ENCODE measurements around the gene ATF5. TPM values are rescaled to one million over a fixed set of nuclear protein-coding genes. Genes with fewer than 3 reads are reported as not detected.

Gene ATF5
- total RNA-seq, 1 experiment from 2014 or later: 30.7 TPM

- Mint-ChIP-seq H3K4me3 (ENCODE audit: low read depth, unreplicated experiment) (no peak overlapping the region), H3K36me3 (ENCODE audit: insufficient read depth, unreplicated experiment) (peaks cover 37% of the 10 kb centered on the region), H3K4me1 (ENCODE audit: low read depth, unreplicated experiment) (no peaks in the 10 kb centered on the region), H3K27me3 (ENCODE audit: unreplicated experiment) (peaks cover 3% of the 10 kb centered on the region), H3K27ac (ENCODE audit: unreplicated experiment) (no peak overlapping the region), H3K9me3 (ENCODE audit: low read depth, unreplicated experiment) (no peaks in the 10 kb centered on the region)
- TF ChIP-seq, protein P1, sequence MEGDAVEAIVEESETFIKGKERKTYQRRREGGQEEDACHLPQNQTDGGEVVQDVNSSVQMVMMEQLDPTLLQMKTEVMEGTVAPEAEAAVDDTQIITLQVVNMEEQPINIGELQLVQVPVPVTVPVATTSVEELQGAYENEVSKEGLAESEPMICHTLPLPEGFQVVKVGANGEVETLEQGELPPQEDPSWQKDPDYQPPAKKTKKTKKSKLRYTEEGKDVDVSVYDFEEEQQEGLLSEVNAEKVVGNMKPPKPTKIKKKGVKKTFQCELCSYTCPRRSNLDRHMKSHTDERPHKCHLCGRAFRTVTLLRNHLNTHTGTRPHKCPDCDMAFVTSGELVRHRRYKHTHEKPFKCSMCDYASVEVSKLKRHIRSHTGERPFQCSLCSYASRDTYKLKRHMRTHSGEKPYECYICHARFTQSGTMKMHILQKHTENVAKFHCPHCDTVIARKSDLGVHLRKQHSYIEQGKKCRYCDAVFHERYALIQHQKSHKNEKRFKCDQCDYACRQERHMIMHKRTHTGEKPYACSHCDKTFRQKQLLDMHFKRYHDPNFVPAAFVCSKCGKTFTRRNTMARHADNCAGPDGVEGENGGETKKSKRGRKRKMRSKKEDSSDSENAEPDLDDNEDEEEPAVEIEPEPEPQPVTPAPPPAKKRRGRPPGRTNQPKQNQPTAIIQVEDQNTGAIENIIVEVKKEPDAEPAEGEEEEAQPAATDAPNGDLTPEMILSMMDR (IDR thresholded peaks at IDR 0.05; ENCODE audit: unreplicated experiment): no peak
- intact Hi-C loops (cut with micrococcal nuclease; ENCODE audit: unreplicated experiment): no loop called here
- BruUV-seq (replicated peaks): no TSS peak
- DNase-seq: no peak
- CTCF ChIA-PET: no interaction called here
Measured at GRCh38 chr19:49973987-49974386, 45.0 kb downstream of the ATF5 start.

DNA sequence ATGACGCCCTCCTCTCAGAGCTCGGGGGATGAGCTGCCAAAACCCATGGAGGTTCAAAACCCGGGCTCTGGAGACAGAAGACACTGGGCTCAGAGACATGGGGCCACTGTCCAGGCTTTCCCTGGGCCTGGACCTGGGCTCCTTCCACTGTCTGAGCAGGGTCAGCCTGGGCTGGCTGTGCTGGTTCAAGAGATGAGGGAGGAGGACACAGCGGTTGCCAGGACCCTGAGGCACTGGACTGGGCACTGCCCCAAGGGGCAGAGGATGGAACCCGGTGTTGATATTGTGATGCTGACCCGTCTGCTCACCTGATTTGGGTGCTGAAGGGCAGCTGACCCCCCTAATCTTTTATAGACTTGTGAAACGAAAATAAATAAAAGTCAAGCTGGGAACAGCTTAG, 46.0 kb downstream of the ATF5 start:
- H3K4me3 Mint-ChIP-seq (ENCODE audit: low read depth, unreplicated experiment): no peak overlapping the region
- intact Hi-C loops (cut with micrococcal nuclease; ENCODE audit: unreplicated experiment): no loop called here
- CTCF ChIA-PET: no interaction called here

GRCh38 chr19:49976496-49976895, 47.5 kb downstream of the ATF5 start:
- intact Hi-C loops (cut with micrococcal nuclease; ENCODE audit: unreplicated experiment): no loop called here
- no peak overlapping the region for H3K27ac Mint-ChIP-seq (ENCODE audit: unreplicated experiment)
- H3K27me3 Mint-ChIP-seq (ENCODE audit: unreplicated experiment): no peaks in the 10 kb centered on the region
- no peaks in the 10 kb centered on the region for H3K9me3 Mint-ChIP-seq (ENCODE audit: low read depth, unreplicated experiment)
- no TSS peak for BruUV-seq (replicated peaks)
- peaks cover 38% of the 10 kb centered on the region for H3K36me3 Mint-ChIP-seq (ENCODE audit: insufficient read depth, unreplicated experiment)
- TF ChIP-seq, protein P1 (IDR thresholded peaks at IDR 0.05; ENCODE audit: unreplicated experiment): no peak
- H3K4me3 Mint-ChIP-seq (ENCODE audit: low read depth, unreplicated experiment): no peak overlapping the region
- no peaks in the 10 kb centered on the region for H3K4me1 Mint-ChIP-seq (ENCODE audit: low read depth, unreplicated experiment)
- no peak for DNase-seq
- CTCF ChIA-PET: interaction anchor here (0.6 kb wide), 1 partner anchor 424 kb away, joined by 4 read pairs; no protein-coding TSS in a partner anchor

More for the DNA sequence above, 46.0 kb downstream of the ATF5 start:
- Mint-ChIP-seq H3K36me3 (ENCODE audit: insufficient read depth, unreplicated experiment) (peaks cover 37% of the 10 kb centered on the region), H3K27me3 (ENCODE audit: unreplicated experiment) (no peaks in the 10 kb centered on the region), H3K4me1 (ENCODE audit: low read depth, unreplicated experiment) (no peaks in the 10 kb centered on the region), H3K9me3 (ENCODE audit: low read depth, unreplicated experiment) (no peaks in the 10 kb centered on the region), H3K27ac (ENCODE audit: unreplicated experiment) (no peak overlapping the region)
- TF ChIP-seq, protein P1 (IDR thresholded peaks at IDR 0.05; ENCODE audit: unreplicated experiment): no peak
- DNase-seq: no peak
- no TSS peak for BruUV-seq (replicated peaks)

- no peak overlapping the region for H3K27ac Mint-ChIP-seq (ENCODE audit: unreplicated experiment)
- no peak for DNase-seq
- BruUV-seq (replicated peaks): no TSS peak
- intact Hi-C loops (cut with micrococcal nuclease; ENCODE audit: unreplicated experiment): no loop called here
- H3K36me3 Mint-ChIP-seq (ENCODE audit: insufficient read depth, unreplicated experiment): peaks cover 42% of the 10 kb centered on the region
- H3K4me1 Mint-ChIP-seq (ENCODE audit: low read depth, unreplicated experiment): no peaks in the 10 kb centered on the region
- H3K9me3 Mint-ChIP-seq (ENCODE audit: low read depth, unreplicated experiment): no peaks in the 10 kb centered on the region
- no peak overlapping the region for H3K4me3 Mint-ChIP-seq (ENCODE audit: low read depth, unreplicated experiment)
- TF ChIP-seq, protein P1 (IDR thresholded peaks at IDR 0.05; ENCODE audit: unreplicated experiment): no peak
- H3K27me3 Mint-ChIP-seq (ENCODE audit: unreplicated experiment): no peaks in the 10 kb centered on the region
- CTCF ChIA-PET: interaction anchor here (0.6 kb wide), 1 partner anchor 423 kb away, joined by 4 read pairs; no protein-coding TSS in a partner anchor
Measured at GRCh38 chr19:49977076-49977475, 48.1 kb downstream of the ATF5 start.
